Loucy (cell line): ENCODE measurements around the gene AFF1.

ENCODE experiments used
- H2AFZ ChIP-seq: fragments of 200-600 bp; sonication (generic); 2 replicates; pipeline ENCODE4 v1.6.0; 2016; ENCODE audit warnings: antibody characterized with exemption, mild to moderate bottlenecking, low read length, moderate library complexity
- H3F3A ChIP-seq: fragments of 200-600 bp; 2 replicates; pipeline ENCODE4 v1.6.0; 2016; ENCODE audit warnings: antibody characterized with exemption, low read depth, mild to moderate bottlenecking
- H3K27me3 ChIP-seq: fragments of 200-600 bp; sonication (generic); 2 replicates; pipeline ENCODE4 v1.6.1; 2014; ENCODE audit warnings: low read length, mild to moderate bottlenecking; ENCODE audit not compliant: insufficient read depth, poor library complexity, severe bottlenecking
- H3K36me3 ChIP-seq: fragments of 200-600 bp; sonication (generic); 2 replicates; pipeline ENCODE4 v1.6.1; 2016; ENCODE audit warnings: low read length; ENCODE audit not compliant: insufficient read depth
- H3K4me1 ChIP-seq: fragments of 200-600 bp; sonication (generic); 2 replicates; pipeline ENCODE4 v1.5.1; 2014; ENCODE audit warnings: low read length, mild to moderate bottlenecking; ENCODE audit not compliant: insufficient read depth, poor library complexity, severe bottlenecking
- H3K4me2 ChIP-seq: fragments of 200-600 bp; sonication (generic); 2 replicates; pipeline ENCODE4 v1.6.0; 2014; ENCODE audit warnings: antibody characterized with exemption, low read length, low read depth, mild to moderate bottlenecking; ENCODE audit not compliant: poor library complexity, severe bottlenecking
- H3K4me3 ChIP-seq: fragments of 200-600 bp; sonication (generic); 2 replicates; pipeline ENCODE4 v1.5.1; 2014; ENCODE audit warnings: low read length, mild to moderate bottlenecking, mixed read lengths; ENCODE audit not compliant: poor library complexity, severe bottlenecking
- H3K79me2 ChIP-seq: fragments of 200-600 bp; sonication (generic); 2 replicates; pipeline ENCODE4 v1.6.1; 2014; ENCODE audit warnings: low read length; ENCODE audit not compliant: insufficient read depth
- H3K9ac ChIP-seq: fragments of 200-600 bp; sonication (generic); 2 replicates; pipeline ENCODE4 v1.6.0; 2014; ENCODE audit warnings: mild to moderate bottlenecking, low read depth, low read length, moderate library complexity; ENCODE audit not compliant: poor library complexity, severe bottlenecking
- H3K9me2 ChIP-seq: fragments of 200-600 bp; sonication (generic); replicated peaks from 2 replicates; pipeline ENCODE4 v1.6.1; 2016; ENCODE audit warnings: low read depth, low read length, mixed read lengths
- H3K9me3 ChIP-seq: fragments of 200-600 bp; sonication (generic); 2 replicates; pipeline ENCODE4 v1.6.1; 2014; ENCODE audit warnings: mild to moderate bottlenecking, antibody characterized with exemption, low read length, low read depth; ENCODE audit not compliant: insufficient read depth
- H4K20me1 ChIP-seq: fragments of 200-600 bp; sonication (generic); 2 replicates; pipeline ENCODE4 v1.6.0; 2014; ENCODE audit warnings: antibody characterized with exemption, low read length, mild to moderate bottlenecking; ENCODE audit not compliant: insufficient read depth, poor library complexity, severe bottlenecking
- EZH2phosphoT487 ChIP-seq: fragments of 200-600 bp; IDR thresholded peaks from 2 replicates; pipeline ENCODE4 v1.6.1; 2018; ENCODE audit warnings: antibody characterized with exemption, mild to moderate bottlenecking, moderate library complexity, borderline replicate concordance
- TF ChIP-seq, protein P1 (sequence below): fragments of 200-600 bp; sonication (generic); conservative IDR thresholded peaks from 2 replicates; pipeline ENCODE4 v1.5.1; 2014; ENCODE audit warnings: mild to moderate bottlenecking, antibody characterized with exemption, low read length

AFF1 gene

DNA sequence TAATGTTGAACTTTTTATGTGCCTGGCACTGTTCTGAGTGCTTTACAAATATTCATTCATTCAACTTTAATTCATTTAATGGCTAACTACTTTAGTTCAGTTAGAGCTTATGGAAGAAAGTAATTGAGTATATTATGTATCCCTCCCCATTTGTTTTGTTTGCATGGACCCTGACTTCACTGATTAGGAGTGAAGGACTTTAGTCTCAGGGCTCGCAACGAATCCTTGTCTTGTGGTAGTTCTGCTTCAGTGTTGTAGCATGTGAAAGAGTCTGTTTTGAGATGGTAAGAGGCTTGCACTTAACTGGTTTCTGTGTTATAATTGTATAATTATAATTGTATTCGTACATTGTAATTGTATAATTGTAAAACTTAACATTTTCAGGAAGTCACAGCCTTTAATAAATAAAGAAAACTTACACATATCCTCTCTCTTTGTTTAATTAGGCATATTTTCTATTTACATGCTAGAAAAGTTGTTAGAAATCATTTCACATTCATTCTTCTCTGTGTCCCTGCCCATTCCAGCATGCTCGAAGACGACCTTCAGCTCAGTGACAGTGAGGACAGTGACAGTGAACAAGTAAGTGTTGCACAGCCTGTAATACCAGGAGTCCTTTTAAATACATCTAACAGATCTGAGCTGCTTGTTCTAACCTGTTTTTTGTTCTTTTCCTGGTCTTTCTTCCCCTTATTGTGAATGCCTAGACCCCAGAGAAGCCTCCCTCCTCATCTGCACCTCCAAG is 170.5 kb downstream of the AFF1 start:
- no peaks in the 10 kb centered on the region for H3K27me3 ChIP-seq
- no peak overlapping the region for H3K4me3 ChIP-seq
- peaks cover 10% of the 10 kb centered on the region for H4K20me1 ChIP-seq
- no peak for TF ChIP-seq EZH2phosphoT487
- TF ChIP-seq, protein P1, sequence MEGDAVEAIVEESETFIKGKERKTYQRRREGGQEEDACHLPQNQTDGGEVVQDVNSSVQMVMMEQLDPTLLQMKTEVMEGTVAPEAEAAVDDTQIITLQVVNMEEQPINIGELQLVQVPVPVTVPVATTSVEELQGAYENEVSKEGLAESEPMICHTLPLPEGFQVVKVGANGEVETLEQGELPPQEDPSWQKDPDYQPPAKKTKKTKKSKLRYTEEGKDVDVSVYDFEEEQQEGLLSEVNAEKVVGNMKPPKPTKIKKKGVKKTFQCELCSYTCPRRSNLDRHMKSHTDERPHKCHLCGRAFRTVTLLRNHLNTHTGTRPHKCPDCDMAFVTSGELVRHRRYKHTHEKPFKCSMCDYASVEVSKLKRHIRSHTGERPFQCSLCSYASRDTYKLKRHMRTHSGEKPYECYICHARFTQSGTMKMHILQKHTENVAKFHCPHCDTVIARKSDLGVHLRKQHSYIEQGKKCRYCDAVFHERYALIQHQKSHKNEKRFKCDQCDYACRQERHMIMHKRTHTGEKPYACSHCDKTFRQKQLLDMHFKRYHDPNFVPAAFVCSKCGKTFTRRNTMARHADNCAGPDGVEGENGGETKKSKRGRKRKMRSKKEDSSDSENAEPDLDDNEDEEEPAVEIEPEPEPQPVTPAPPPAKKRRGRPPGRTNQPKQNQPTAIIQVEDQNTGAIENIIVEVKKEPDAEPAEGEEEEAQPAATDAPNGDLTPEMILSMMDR = no peak
- H2AFZ ChIP-seq = no peak overlapping the region
- no peaks in the 10 kb centered on the region for H3F3A ChIP-seq
- no peaks in the 10 kb centered on the region for H3K9me3 ChIP-seq
- peaks cover 5% of the 10 kb centered on the region; the same call in 1 of the 2 replicates for H3K79me2 ChIP-seq
- H3K4me2 ChIP-seq = no peak overlapping the region
- no peaks in the 10 kb centered on the region for H3K4me1 ChIP-seq
- H3K9me2 ChIP-seq = no peaks in the 10 kb centered on the region
- H3K9ac ChIP-seq = no peak overlapping the region
- peaks cover 57% of the 10 kb centered on the region for H3K36me3 ChIP-seq

DNA sequence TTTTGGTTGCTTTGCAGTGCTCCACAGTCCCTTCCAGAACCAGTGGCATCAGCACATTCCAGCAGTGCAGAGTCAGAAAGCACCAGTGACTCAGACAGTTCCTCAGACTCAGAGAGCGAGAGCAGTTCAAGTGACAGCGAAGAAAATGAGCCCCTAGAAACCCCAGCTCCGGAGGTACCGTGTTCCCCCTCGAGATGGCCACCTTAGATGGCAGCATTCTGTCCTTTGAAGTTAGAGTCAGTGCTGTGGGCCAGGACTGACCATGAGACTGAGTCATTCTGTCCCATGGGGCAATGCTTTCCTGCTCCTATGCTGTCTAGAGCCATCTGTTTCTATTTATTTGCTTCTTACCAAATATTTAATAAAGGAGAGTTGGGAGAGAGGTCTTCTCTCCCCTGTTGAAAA is 173.3 kb downstream of the AFF1 start:
- Histone ChIP-seq H3K79me2 (peaks cover 5% of the 10 kb centered on the region; the same call in 1 of the 2 replicates), H3K9me2 (no peaks in the 10 kb centered on the region), H3K4me3 (no peak overlapping the region), H3K4me1 (no peaks in the 10 kb centered on the region), H3K9ac (no peak overlapping the region), H3F3A (no peaks in the 10 kb centered on the region), H3K9me3 (no peaks in the 10 kb centered on the region), H2AFZ (no peak overlapping the region), H3K4me2 (no peak overlapping the region), H3K36me3 (peaks cover 67% of the 10 kb centered on the region), H4K20me1 (peaks cover 9% of the 10 kb centered on the region), H3K27me3 (no peaks in the 10 kb centered on the region)
- no peak for TF ChIP-seq EZH2phosphoT487
- TF ChIP-seq, protein P1 = no peak

DNA sequence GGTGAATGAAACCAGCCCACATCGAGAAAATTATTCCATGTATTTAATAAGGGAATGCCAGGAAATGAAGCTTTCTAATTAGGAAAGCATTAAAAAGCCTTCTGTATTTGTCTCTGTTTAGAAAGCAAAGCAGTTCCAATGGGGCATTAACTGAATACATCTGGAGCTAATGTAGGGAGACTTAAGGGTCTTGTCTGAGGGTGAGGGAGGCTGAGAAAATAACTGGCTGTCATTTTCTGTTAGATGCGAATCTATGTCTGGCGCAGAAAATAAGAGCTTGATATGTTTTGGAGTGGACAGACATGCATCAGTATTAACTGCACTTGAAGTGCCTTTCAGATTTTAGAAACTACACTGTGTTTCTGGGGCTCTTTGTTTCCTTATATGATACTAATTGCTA is 174.3 kb downstream of the AFF1 start:
- peaks cover 73% of the 10 kb centered on the region for H3K36me3 ChIP-seq
- H4K20me1 ChIP-seq = no peaks in the 10 kb centered on the region
- no peak overlapping the region for H3K4me3 ChIP-seq
- no peaks in the 10 kb centered on the region for H3F3A ChIP-seq
- H3K9me2 ChIP-seq = no peaks in the 10 kb centered on the region
- H3K9me3 ChIP-seq = no peaks in the 10 kb centered on the region
- H3K4me1 ChIP-seq = no peaks in the 10 kb centered on the region
- H3K27me3 ChIP-seq = no peaks in the 10 kb centered on the region
- TF ChIP-seq, protein P1 = no peak
- TF ChIP-seq EZH2phosphoT487 = no peak
- H2AFZ ChIP-seq = no peak overlapping the region
- H3K9ac ChIP-seq = no peak overlapping the region
- peaks cover under 1% of the 10 kb centered on the region; the same call in 1 of the 2 replicates for H3K79me2 ChIP-seq
- no peak overlapping the region for H3K4me2 ChIP-seq
